Panc1 (cell line): ENCODE measurements around the gene TNRC6B.

ENCODE experiments used
- POLR2AphosphoS5 ChIP-seq: IDR thresholded peaks from 2 replicates; pipeline ENCODE4 v1.6.1; 2012; ENCODE audit warnings: mild to moderate bottlenecking, low read depth, low read length, moderate library complexity
- SIN3A ChIP-seq: IDR thresholded peaks from 2 replicates; pipeline ENCODE4 v1.6.1; 2012; ENCODE audit warnings: low read depth, mild to moderate bottlenecking, low read length, moderate library complexity, borderline replicate concordance; ENCODE audit not compliant: insufficient read depth
- TCF7L2 ChIP-seq: IDR thresholded peaks from 2 replicates; pipeline ENCODE4 v1.6.1; 2011; ENCODE audit warnings: mild to moderate bottlenecking, low read depth, low read length, inconsistent platforms
- TF ChIP-seq, protein P1 (sequence below): fragments of 450-650 bp; IDR thresholded peaks from 2 replicates; pipeline ENCODE4 v1.5.1; 2017; ENCODE audit warnings: mild to moderate bottlenecking

GRCh38 chr22:40199223-40199622 is 21.5 kb downstream of the TNRC6B start:
- TF ChIP-seq, protein P1, sequence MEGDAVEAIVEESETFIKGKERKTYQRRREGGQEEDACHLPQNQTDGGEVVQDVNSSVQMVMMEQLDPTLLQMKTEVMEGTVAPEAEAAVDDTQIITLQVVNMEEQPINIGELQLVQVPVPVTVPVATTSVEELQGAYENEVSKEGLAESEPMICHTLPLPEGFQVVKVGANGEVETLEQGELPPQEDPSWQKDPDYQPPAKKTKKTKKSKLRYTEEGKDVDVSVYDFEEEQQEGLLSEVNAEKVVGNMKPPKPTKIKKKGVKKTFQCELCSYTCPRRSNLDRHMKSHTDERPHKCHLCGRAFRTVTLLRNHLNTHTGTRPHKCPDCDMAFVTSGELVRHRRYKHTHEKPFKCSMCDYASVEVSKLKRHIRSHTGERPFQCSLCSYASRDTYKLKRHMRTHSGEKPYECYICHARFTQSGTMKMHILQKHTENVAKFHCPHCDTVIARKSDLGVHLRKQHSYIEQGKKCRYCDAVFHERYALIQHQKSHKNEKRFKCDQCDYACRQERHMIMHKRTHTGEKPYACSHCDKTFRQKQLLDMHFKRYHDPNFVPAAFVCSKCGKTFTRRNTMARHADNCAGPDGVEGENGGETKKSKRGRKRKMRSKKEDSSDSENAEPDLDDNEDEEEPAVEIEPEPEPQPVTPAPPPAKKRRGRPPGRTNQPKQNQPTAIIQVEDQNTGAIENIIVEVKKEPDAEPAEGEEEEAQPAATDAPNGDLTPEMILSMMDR: no peak
- TF ChIP-seq POLR2AphosphoS5: no peak
- TF ChIP-seq SIN3A: no peak
- TF ChIP-seq TCF7L2: no peak
